Gastrocnemius medialis (tissue), 4 donors: ENCODE data around the gene MRTO4. TPM values are rescaled to one million over a fixed set of nuclear protein-coding genes. Genes with fewer than 3 reads are reported as not detected.
"Not testable (repeated sequence)": the region's sequence is repeated elsewhere in the genome, so short reads cannot be mapped to it uniquely, and the experiment has no call there.

ENCODE experiments used
- ATAC-seq, 2 donors: fragments of 150-250 bp; one replicate each; pipeline ENCODE4 v1.9.1; 2016
- DNase-seq, 2 donors: peaks; one replicate each; pipeline ENCODE4 v3.0.0-alpha.2; 2019
- H3K27ac ChIP-seq, 4 donors: fragments of 200-600 bp; sonication (generic); 1 replicate in 1 of 4; 2 replicates in 3 of 4; pipeline ENCODE4 v1.5.1; 2016 to 2018; ENCODE audit warnings: mild to moderate bottlenecking in 2 of 4, moderate library complexity in 1 of 4
- H3K27me3 ChIP-seq, 3 donors: fragments of 200-600 bp; sonication (generic) in 2 of 3; 1 replicate in 1 of 3; 2 replicates in 2 of 3; pipeline versions ENCODE4 v1.5.1 to v1.6.0; 2016 to 2019; ENCODE audit warnings: mild to moderate bottlenecking in 1 of 3, moderate library complexity in 1 of 3
- H3K36me3 ChIP-seq, 2 donors: fragments of 200-600 bp; sonication (generic) in 1 of 2; one replicate each; pipeline ENCODE4 v1.5.1; 2017 to 2018
- H3K4me1 ChIP-seq, 2 donors: fragments of 200-600 bp; sonication (generic) in 1 of 2; one replicate each; pipeline ENCODE4 v1.5.1; 2016 to 2017; ENCODE audit warnings: mild to moderate bottlenecking in 2 of 2
- H3K4me3 ChIP-seq, 4 donors: fragments of 200-600 bp; sonication (generic) in 3 of 4; 1 replicate in 1 of 4; 2 replicates in 3 of 4; pipeline ENCODE4 v1.5.1; 2016 to 2019; ENCODE audit warnings: mild to moderate bottlenecking in 2 of 4
- H3K9me3 ChIP-seq, 3 donors: fragments of 200-600 bp; sonication (generic) in 2 of 3; 1 replicate in 1 of 3; 2 replicates in 2 of 3; pipeline ENCODE4 v1.5.1; 2016 to 2019
- CTCF ChIP-seq, 5 experiments: fragments of 450-650 bp in 3 of 5; fragments of 200-600 bp in 2 of 5; sonication (generic) in 2 of 5; IDR thresholded peaks in 4 of 5; conservative IDR thresholded peaks in 1 of 5; 1 replicate in 4 of 5; 2 replicates in 1 of 5; pipeline ENCODE4 v1.5.1; 2016 to 2019; ENCODE audit warnings: antibody characterized with exemption in 5 of 5, mild to moderate bottlenecking in 3 of 5, moderate library complexity in 3 of 5
- POLR2A ChIP-seq, 2 donors: fragments of 450-650 bp; IDR thresholded peaks; one replicate each; pipeline ENCODE4 v1.6.1; 2017; ENCODE audit warnings: antibody characterized with exemption in 2 of 2, mild to moderate bottlenecking in 2 of 2, moderate library complexity in 2 of 2
- in situ Hi-C, 4 donors: fragments of 200-750 bp; cut with MboI; loops; one replicate each; pipeline versions ENCODE4 v1.15.0 to v1.8.0; 2017; ENCODE audit warnings: low sequenced_read_pairs in 4 of 4
- intact Hi-C: fragments of 100-400 bp; cut with DNase I; formaldehyde crosslinking; loops from one replicate; pipeline ENCODE4 v1.15.1; 2023; ENCODE audit warnings: low total_unique reads
- total RNA-seq, 4 donors: library from RNA; depleted of rRNA; stranded (reverse); fragments of >200 nt; gene quantifications; one replicate each; pipeline versions ENCODE4 v1.1.0 to v1.2.3, GENCODE V29; 2016

The MRTO4 gene
- total RNA-seq, 4 donors from 2014 or later: 19.2 to 28.8 (median 26.7) TPM

DNA sequence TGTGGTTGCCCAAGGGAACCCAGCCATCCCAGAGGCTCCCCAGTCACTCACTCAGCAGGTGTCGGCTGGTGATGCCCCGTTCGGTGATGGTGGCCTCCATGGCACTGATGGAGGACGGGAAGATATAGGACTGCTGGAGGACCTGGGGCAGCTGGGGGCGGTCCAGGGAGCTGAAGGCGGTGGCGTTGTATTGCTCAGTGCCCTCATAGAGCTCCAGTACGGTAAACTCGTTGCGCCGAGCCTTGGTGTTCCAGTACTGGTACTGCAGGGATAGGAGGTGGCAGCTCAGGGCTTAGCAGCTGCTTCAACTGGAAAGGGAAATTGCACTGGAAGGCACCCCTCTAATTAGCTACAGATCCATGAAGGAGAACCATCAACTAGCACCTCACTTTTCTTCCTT, 29.0 kb upstream of the MRTO4 start:
- in situ Hi-C loops: no loop called here
- intact Hi-C loops: no loop called here
- Histone ChIP-seq H3K4me3 (no peak overlapping the region), H3K27me3 (no peaks in the 10 kb centered on the region), H3K36me3 (peaks cover 0 to 62% of the 10 kb centered on the region in 2 donors), H3K27ac (peak overlapping the region; percentile 32 to 73 (median 52)), H3K4me1 (peaks cover 46 to 55% of the 10 kb centered on the region in 2 donors), H3K9me3 (no peaks in the 10 kb centered on the region)
- TF ChIP-seq CTCF (IDR thresholded peaks at IDR 0.05 in 4 of 5, conservative IDR thresholded peaks at IDR 0.05 in 1 of 5): no peak
- TF ChIP-seq POLR2A (IDR thresholded peaks at IDR 0.05): no peak
- DNase-seq (no peak), ATAC-seq (no peak)

GRCh38 chr1:19222979-19223824, 28.4 kb upstream of the MRTO4 start:
- intact Hi-C loops (no loop called here), in situ Hi-C loops (no loop called here)
- ATAC-seq (peak; percentile 70 to 85), DNase-seq (peak; percentile 15 to 39)
- TF ChIP-seq CTCF (IDR thresholded peaks at IDR 0.05 in 4 of 5, conservative IDR thresholded peaks at IDR 0.05 in 1 of 5) (no peak), POLR2A (IDR thresholded peaks at IDR 0.05) (no peak)
- peaks cover 0 to 62% of the 10 kb centered on the region in 2 donors for H3K36me3 ChIP-seq
- H3K27ac ChIP-seq: peak overlapping the region; percentile 32 to 73 (median 52)
- no peaks in the 10 kb centered on the region for H3K9me3 ChIP-seq
- H3K4me1 ChIP-seq: peaks cover 42 to 49% of the 10 kb centered on the region in 2 donors
- no peaks in the 10 kb centered on the region for H3K27me3 ChIP-seq
- H3K4me3 ChIP-seq: no peak overlapping the region

GRCh38 chr1:19229229-19229628, 22.4 kb upstream of the MRTO4 start:
- Histone ChIP-seq H3K9me3 (no peaks in the 10 kb centered on the region), H3K4me3 (no peak overlapping the region), H3K36me3 (peaks cover 0 to 82% of the 10 kb centered on the region in 2 donors), H3K27ac (peak overlapping the region in 2 of 4 donors; percentile 4 to 12), H3K4me1 (peaks cover 22 to 26% of the 10 kb centered on the region in 2 donors), H3K27me3 (no peaks in the 10 kb centered on the region)
- DNase-seq (no peak), ATAC-seq (no peak)
- TF ChIP-seq CTCF (IDR thresholded peaks at IDR 0.05 in 4 of 5, conservative IDR thresholded peaks at IDR 0.05 in 1 of 5) (no peak), POLR2A (IDR thresholded peaks at IDR 0.05) (no peak)
- intact Hi-C loops: no loop called here
- in situ Hi-C loops: loop anchor here in 1 of 4 donors (25.0 kb wide), 1 partner anchor 317 kb away; the partner anchor contains the start of gene ALDH4A1

DNA sequence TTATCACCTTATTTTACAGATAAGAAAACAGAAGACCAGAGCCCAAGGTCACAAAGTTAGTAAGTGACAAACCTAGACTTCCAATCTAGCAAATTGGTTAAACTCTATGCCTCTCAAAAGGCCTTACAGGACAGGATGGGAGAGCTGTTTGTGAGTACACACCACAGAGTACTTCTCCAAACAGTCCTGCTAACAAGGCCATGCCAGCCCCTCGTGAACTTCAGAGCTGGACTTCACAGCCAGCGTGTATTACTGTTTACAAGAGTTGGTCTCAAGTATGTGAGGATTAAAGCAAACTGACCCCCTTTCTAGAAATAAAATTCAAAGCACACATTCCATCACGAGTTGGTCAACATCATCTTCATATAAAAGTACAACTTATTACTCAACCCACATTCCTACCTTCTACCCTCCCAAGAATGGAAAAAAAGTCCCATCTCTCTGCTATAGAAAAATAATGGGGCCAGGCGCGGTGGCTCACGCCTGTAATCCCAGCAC, 21.7 kb upstream of the MRTO4 start:
- peak overlapping the region in 2 of 4 donors; percentile 4 to 12 for H3K27ac ChIP-seq
- TF ChIP-seq CTCF (IDR thresholded peaks at IDR 0.05 in 4 of 5, conservative IDR thresholded peaks at IDR 0.05 in 1 of 5) (no peak), POLR2A (IDR thresholded peaks at IDR 0.05) (no peak)
- H3K36me3 ChIP-seq: peaks cover 0 to 82% of the 10 kb centered on the region in 2 donors
- H3K27me3 ChIP-seq: no peaks in the 10 kb centered on the region
- ATAC-seq (no peak), DNase-seq (no peak)
- H3K4me1 ChIP-seq: peaks cover 22 to 31% of the 10 kb centered on the region in 2 donors
- intact Hi-C loops: no loop called here
- H3K4me3 ChIP-seq: no peak overlapping the region
- in situ Hi-C loops: loop anchor here in 1 of 4 donors (25.0 kb wide), 1 partner anchor 318 kb away; the partner anchor contains the start of gene ALDH4A1
- H3K9me3 ChIP-seq: no peaks in the 10 kb centered on the region

GRCh38 chr1:19231736-19232523, 19.7 kb upstream of the MRTO4 start:
- peak; percentile 10 to 13 for ATAC-seq
- in situ Hi-C loops: loop anchor here in 1 of 4 donors (25.0 kb wide), 1 partner anchor 320 kb away; the partner anchor contains the start of gene ALDH4A1
- H3K4me3 ChIP-seq, H3K9me3 ChIP-seq, H3K27me3 ChIP-seq, intact Hi-C loops, DNase-seq: not testable (repeated sequence)
- Histone ChIP-seq H3K27ac (peak overlapping the region; percentile 56 to 81 (median 61)), H3K4me1 (peaks cover 22 to 31% of the 10 kb centered on the region in 2 donors), H3K36me3 (peaks cover 0 to 82% of the 10 kb centered on the region in 2 donors)
